GM21447 (cell line): Measurements from ENCODE around the gene ZNF592.
"Not testable (repeated sequence)": the region's sequence is repeated elsewhere in the genome, so short reads cannot be mapped to it uniquely, and the experiment has no call there.

Experiments used
- ATAC-seq: cut with Tn5 transposase; IDR thresholded peaks from one replicate; pipeline ENCODE4 v1.9.1; 2021; ENCODE audit not compliant: unreplicated experiment

The ZNF592 gene

GRCh38 chr15:84845631-84846030 is 97.2 kb downstream of the ZNF592 start:
- ATAC-seq, result not testable (repeated sequence)

- no peak for ATAC-seq
Observed at GRCh38 chr15:84846269-84846668, 97.9 kb downstream of the ZNF592 start.

- no peak for ATAC-seq
Observed at GRCh38 chr15:84847382-84847781, 99.0 kb downstream of the ZNF592 start.

GRCh38 chr15:84852212-84852611 is 103.8 kb downstream of the ZNF592 start:
- no peak for ATAC-seq

- no peak for ATAC-seq
Observed at GRCh38 chr15:84855136-84855535, 106.7 kb downstream of the ZNF592 start.

- no peak for ATAC-seq
Observed at GRCh38 chr15:84855765-84856164, 107.4 kb downstream of the ZNF592 start.
